A549 (cell line): Measurements from ENCODE around the gene IFITM2. TPM values are rescaled to one million over a fixed set of nuclear protein-coding genes. Genes with fewer than 3 reads are reported as not detected.

Source experiments
- ATAC-seq, 2 experiments: fragments of 200-7000 bp in 1 of 2; fragments of >200 bp in 1 of 2; cut with Nextera tagmentation in 1 of 2; cut with Tn5 transposase in 1 of 2; 3 replicates each; pipeline versions ENCODE4 v1.8.0 to v1.9.1; 2018 to 2020; ENCODE audit warnings: mild to moderate bottlenecking in 1 of 2, moderate library complexity in 1 of 2
- CTCF ChIA-PET: fragments of 300-600 bp; sonication (Branson Sonifier 250); formaldehyde crosslinking; extraction: SDS; loops from one replicate; lab custom pipeline; 2021; ENCODE audit warnings: antibody characterized with exemption, inconsistent platforms; lab: Yijun Ruan, JAX
- POLR2A ChIA-PET: fragments of 350-600 bp; formaldehyde crosslinking; extraction: SDS; loops from one replicate; lab custom pipeline; 2021; ENCODE audit warnings: antibody characterized with exemption, inconsistent platforms; lab: Yijun Ruan, JAX
- DNase-seq, 2 experiments: peaks; one replicate each; pipeline versions ENCODE4 v3.0.0 to v3.0.0-alpha.2; 2011 to 2016; ENCODE audit warnings: low read depth in 1 of 2, low spot score in 1 of 2
- FAIRE-seq: peaks from 2 replicates; lab custom pipeline; 2011; peaks lifted over from hg19 to GRCh38; lab: Jason Lieb, UNC
- H3K27ac ChIP-seq, 2 experiments: fragments of >200 bp; sonication (Bioruptor Twin); formaldehyde crosslinking; 3 replicates each; pipeline ENCODE4 v1.5.1; 2016 to 2017
- H3K4me1 ChIP-seq: fragments of >200 bp; sonication (Bioruptor Twin); formaldehyde crosslinking; 3 replicates; pipeline ENCODE4 v1.6.1; 2016
- H3K4me2 ChIP-seq: fragments of >200 bp; sonication (Bioruptor Twin); formaldehyde crosslinking; 3 replicates; pipeline ENCODE4 v1.6.1; 2016
- H3K4me3 ChIP-seq: fragments of >200 bp; sonication (Bioruptor Twin); formaldehyde crosslinking; 3 replicates; pipeline ENCODE4 v1.5.1; 2016
- H3K9me3 ChIP-seq: fragments of >200 bp; sonication (Bioruptor Twin); formaldehyde crosslinking; 3 replicates; pipeline ENCODE4 v1.6.1; 2016
- BCL3 ChIP-seq: fragments of >200 bp; sonication (Bioruptor Twin); formaldehyde crosslinking; IDR thresholded peaks from 3 replicates; pipeline ENCODE4 v1.6.1; 2016
- CEBPB ChIP-seq, 2 experiments: fragments of >200 bp in 1 of 2; sonication (Bioruptor Twin) in 1 of 2; formaldehyde crosslinking in 1 of 2; IDR thresholded peaks; 2 replicates each; pipeline ENCODE4 v1.6.1; 2012 to 2016
- CHD2 ChIP-seq: fragments of 150-350 bp; IDR thresholded peaks from 2 replicates; pipeline ENCODE4 v1.6.1; 2014; ENCODE audit warnings: low read length; ENCODE audit not compliant: partially characterized antibody
- EHF ChIP-seq: fragments of 250-450 bp; sonication (Bioruptor Pico); IDR thresholded peaks from 2 replicates; pipeline ENCODE4 v1.5.0; 2020; ENCODE audit warnings: mild to moderate bottlenecking
- ESRRA ChIP-seq: fragments of 150-350 bp; IDR thresholded peaks from 2 replicates; pipeline ENCODE4 v1.6.1; 2014; ENCODE audit warnings: mild to moderate bottlenecking, low read length, borderline replicate concordance
- GATA3 ChIP-seq: IDR thresholded peaks from 2 replicates; pipeline ENCODE4 v1.6.1; 2012; ENCODE audit warnings: borderline replicate concordance
- HDAC2 ChIP-seq: fragments of 200-600 bp; sonication (generic); IDR thresholded peaks from 2 replicates; pipeline ENCODE4 v1.6.1; 2016
- HOXA7 ChIP-seq: fragments of 250-450 bp; sonication (Bioruptor Pico); IDR thresholded peaks from 2 replicates; pipeline ENCODE4 v1.5.0; 2020; ENCODE audit warnings: mild to moderate bottlenecking, moderate library complexity
- HOXB13 ChIP-seq: fragments of 250-450 bp; sonication (Bioruptor Pico); IDR thresholded peaks from 2 replicates; pipeline ENCODE4 v1.5.0; 2020; ENCODE audit warnings: low read depth, mild to moderate bottlenecking, moderate library complexity
- JUNB ChIP-seq: fragments of >200 bp; sonication (Bioruptor Twin); formaldehyde crosslinking; IDR thresholded peaks from 2 replicates; pipeline ENCODE4 v1.6.1; 2016
- KDM5A ChIP-seq: fragments of 200-600 bp; sonication (generic); IDR thresholded peaks from 2 replicates; pipeline ENCODE4 v1.6.1; 2016; ENCODE audit warnings: antibody characterized with exemption, mild to moderate bottlenecking
- MAFK ChIP-seq: fragments of 450-650 bp; IDR thresholded peaks from 2 replicates; pipeline ENCODE4 v1.6.1; 2014; ENCODE audit not compliant: partially characterized antibody
- MYC ChIP-seq: IDR thresholded peaks from 2 replicates; pipeline ENCODE4 v1.6.1; 2012; ENCODE audit warnings: mild to moderate bottlenecking, inconsistent platforms, low read length, improper control_type of control experiment, borderline replicate concordance
- NFE2L2 ChIP-seq: fragments of 150-350 bp; conservative IDR thresholded peaks from 2 replicates; pipeline ENCODE4 v1.6.1; 2014; ENCODE audit warnings: low read length
- NPAS2 ChIP-seq: fragments of 250-450 bp; sonication (Bioruptor Pico); IDR thresholded peaks from 2 replicates; pipeline ENCODE4 v1.8.0; 2022; ENCODE audit warnings: mild to moderate bottlenecking, moderate library complexity, borderline replicate concordance
- NR3C1 ChIP-seq: fragments of >200 bp; sonication (Bioruptor Twin); formaldehyde crosslinking; IDR thresholded peaks from 3 replicates; pipeline ENCODE4 v1.6.1; 2017
- PHF8 ChIP-seq: fragments of 200-600 bp; sonication (generic); IDR thresholded peaks from 2 replicates; pipeline ENCODE4 v1.6.1; 2016; ENCODE audit warnings: low read depth, mild to moderate bottlenecking, antibody characterized with exemption, moderate library complexity, borderline replicate concordance
- POLR2A ChIP-seq: IDR thresholded peaks from 2 replicates; pipeline ENCODE4 v1.6.1; 2012; ENCODE audit warnings: mild to moderate bottlenecking, low read length
- RARB ChIP-seq: fragments of 250-450 bp; sonication (Bioruptor Pico); IDR thresholded peaks from 2 replicates; pipeline ENCODE4 v1.8.0; 2021; ENCODE audit warnings: mild to moderate bottlenecking, moderate library complexity
- RFX5 ChIP-seq: fragments of 450-650 bp; IDR thresholded peaks from 2 replicates; pipeline ENCODE4 v1.7.1; 2014; ENCODE audit warnings: antibody characterized with exemption, mild to moderate bottlenecking, moderate library complexity
- TFCP2L1 ChIP-seq: fragments of 250-450 bp; sonication (Bioruptor Pico); IDR thresholded peaks from 2 replicates; pipeline ENCODE4 v1.5.0; 2021; ENCODE audit warnings: mild to moderate bottlenecking
- TP53 ChIP-seq: fragments of 250-450 bp; sonication (Bioruptor Pico); IDR thresholded peaks from 2 replicates; pipeline ENCODE4 v1.5.0; 2021; ENCODE audit warnings: mild to moderate bottlenecking, moderate library complexity
- ZSCAN20 ChIP-seq: fragments of 250-450 bp; sonication (Bioruptor Pico); IDR thresholded peaks from 2 replicates; pipeline ENCODE4 v1.8.0; 2022; ENCODE audit warnings: mild to moderate bottlenecking, moderate library complexity
- WGBS: methylation state at CpG from one replicate; pipeline ENCODE4 v1.1.6; 2017; ENCODE audit errors: missing lambda C conversion rate; 5-methylcytosine and 5-hydroxymethylcytosine counted together
- polyA plus RNA-seq, 4 experiments: library from polyadenylated mRNA; depleted of rRNA in 3 of 4; stranded (reverse); fragments of >200 nt; fragmentation: RNase III in 1 of 4; extraction: RNeasy Plus Mini Kit Qiagen cat#74134 plus additional on column Dnase treatment in 1 of 4; gene quantifications; 2 replicates in 3 of 4; 3 replicates in 1 of 4; pipeline ENCODE4 v1.2.3, GENCODE V29; 2011 to 2017
- TF ChIP-seq, protein P1 (sequence below): IDR thresholded peaks from 2 replicates; pipeline ENCODE4 v1.6.1; 2012
- TF ChIP-seq, protein P2 (sequence below): fragments of 450-650 bp; IDR thresholded peaks from 2 replicates; pipeline ENCODE4 v1.6.1; 2014; ENCODE audit warnings: antibody characterized with exemption
- TF ChIP-seq, protein P3 (sequence below): fragments of 250-450 bp; sonication (Bioruptor Pico); IDR thresholded peaks from 2 replicates; pipeline ENCODE4 v1.5.0; 2020; ENCODE audit warnings: low read depth, mild to moderate bottlenecking, moderate library complexity

IFITM2 gene
- polyA plus RNA-seq, 2 of the 4 experiments (the other 2 are of a cell fraction) = 36.4 to 43.6 TPM

DNA sequence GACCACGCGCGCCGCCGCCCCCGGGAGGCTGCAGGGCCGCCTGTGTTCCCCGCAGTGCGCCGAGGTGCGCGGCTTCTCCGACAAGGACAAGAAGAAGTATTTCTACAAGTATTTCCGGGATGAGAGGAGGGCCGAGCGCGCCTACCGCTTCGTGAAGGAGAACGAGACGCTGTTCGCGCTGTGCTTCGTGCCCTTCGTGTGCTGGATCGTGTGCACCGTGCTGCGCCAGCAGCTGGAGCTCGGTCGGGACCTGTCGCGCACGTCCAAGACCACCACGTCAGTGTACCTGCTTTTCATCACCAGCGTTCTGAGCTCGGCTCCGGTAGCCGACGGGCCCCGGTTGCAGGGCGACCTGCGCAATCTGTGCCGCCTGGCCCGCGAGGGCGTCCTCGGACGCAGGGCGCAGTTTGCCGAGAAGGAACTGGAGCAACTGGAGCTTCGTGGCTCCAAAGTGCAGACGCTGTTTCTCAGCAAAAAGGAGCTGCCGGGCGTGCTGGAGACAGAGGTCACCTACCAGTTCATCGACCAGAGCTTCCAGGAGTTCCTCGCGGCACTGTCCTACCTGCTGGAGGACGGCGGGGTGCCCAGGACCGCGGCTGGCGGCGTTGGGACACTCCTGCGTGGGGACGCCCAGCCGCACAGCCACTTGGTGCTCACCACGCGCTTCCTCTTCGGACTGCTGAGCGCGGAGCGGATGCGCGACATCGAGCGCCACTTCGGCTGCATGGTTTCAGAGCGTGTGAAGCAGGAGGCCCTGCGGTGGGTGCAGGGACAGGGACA lies 26.7 kb upstream of the IFITM2 start:
- WGBS = 28% methylated on average over 64 of the region's 79 CpGs
- H3K9me3 ChIP-seq = no peaks in the 10 kb centered on the region; the same call in 2 of the 3 replicates
- ATAC-seq (peak; percentile 3 to 5; a peak in 1 of 6 replicates), DNase-seq (peak in 1 of 2 experiments; percentile 37), FAIRE-seq (no peak)
- ChIA-PET CTCF (interaction anchor here (0.8 to 2.9 kb wide), 6 partner anchors 10 to 238 kb away, joined by 3 to 13 read pairs (median 6); no protein-coding TSS in a partner anchor), POLR2A (no interaction called here)
- H3K4me1 ChIP-seq = peaks cover 14% of the 10 kb centered on the region; the same call in 1 of the 3 replicates
- H3K4me3 ChIP-seq = peak overlapping the region; percentile 33; the same call in 1 of the 3 replicates
- H3K4me2 ChIP-seq = peak overlapping the region; percentile 85
- no peak overlapping the region for H3K27ac ChIP-seq
- TF ChIP-seq MYC = no peak
- no peak for TF ChIP-seq HOXB13 (CRISPR knock-in tag)

DNA sequence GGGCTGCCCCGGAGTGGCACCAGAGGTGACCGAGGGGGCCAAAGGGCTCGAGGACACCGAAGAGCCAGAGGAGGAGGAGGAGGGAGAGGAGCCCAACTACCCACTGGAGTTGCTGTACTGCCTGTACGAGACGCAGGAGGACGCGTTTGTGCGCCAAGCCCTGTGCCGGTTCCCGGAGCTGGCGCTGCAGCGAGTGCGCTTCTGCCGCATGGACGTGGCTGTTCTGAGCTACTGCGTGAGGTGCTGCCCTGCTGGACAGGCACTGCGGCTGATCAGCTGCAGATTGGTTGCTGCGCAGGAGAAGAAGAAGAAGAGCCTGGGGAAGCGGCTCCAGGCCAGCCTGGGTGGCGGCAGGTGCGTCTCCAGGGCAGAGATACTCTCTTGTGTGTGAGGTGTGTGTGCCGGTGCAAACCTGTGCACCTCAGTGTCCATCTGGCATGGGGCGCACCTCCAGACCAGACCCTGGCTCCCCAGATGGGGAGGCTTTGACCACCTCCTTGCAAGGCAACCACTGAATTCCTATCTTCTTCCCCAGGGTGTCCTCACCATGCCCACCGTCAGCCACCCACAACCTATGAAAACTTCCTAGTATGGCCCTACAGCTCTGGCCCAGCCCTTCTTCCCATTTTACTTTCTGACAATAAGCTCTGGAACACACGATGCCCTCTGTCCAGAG lies 26.0 kb upstream of the IFITM2 start:
- ATAC-seq (peak in 1 of 2 experiments; percentile 15; a peak in 4 of 6 replicates), FAIRE-seq (no peak), DNase-seq (no peak)
- CTCF ChIA-PET = interaction anchor here (0.8 to 2.9 kb wide), 6 partner anchors 11 to 237 kb away, joined by 3 to 13 read pairs (median 6); no protein-coding TSS in a partner anchor
- POLR2A ChIA-PET = no interaction called here
- Histone ChIP-seq H3K4me1 (peaks cover 14% of the 10 kb centered on the region; the same call in 1 of the 3 replicates), H3K4me3 (no peak overlapping the region), H3K9me3 (no peaks in the 10 kb centered on the region; the same call in 2 of the 3 replicates), H3K27ac (no peak overlapping the region), H3K4me2 (peak overlapping the region; percentile 85; the same call in 1 of the 3 replicates)
- no peak for TF ChIP-seq PHF8
- TF ChIP-seq HDAC2 = no peak
- no peak for TF ChIP-seq TP53
- no peak for TF ChIP-seq NPAS2 (CRISPR knock-in tag)
- TF ChIP-seq, protein P1, sequence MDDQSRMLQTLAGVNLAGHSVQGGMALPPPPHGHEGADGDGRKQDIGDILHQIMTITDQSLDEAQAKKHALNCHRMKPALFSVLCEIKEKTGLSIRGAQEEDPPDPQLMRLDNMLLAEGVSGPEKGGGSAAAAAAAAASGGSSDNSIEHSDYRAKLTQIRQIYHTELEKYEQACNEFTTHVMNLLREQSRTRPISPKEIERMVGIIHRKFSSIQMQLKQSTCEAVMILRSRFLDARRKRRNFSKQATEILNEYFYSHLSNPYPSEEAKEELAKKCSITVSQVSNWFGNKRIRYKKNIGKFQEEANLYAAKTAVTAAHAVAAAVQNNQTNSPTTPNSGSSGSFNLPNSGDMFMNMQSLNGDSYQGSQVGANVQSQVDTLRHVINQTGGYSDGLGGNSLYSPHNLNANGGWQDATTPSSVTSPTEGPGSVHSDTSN = no peak
- TF ChIP-seq NFE2L2 = no peak
- TF ChIP-seq CHD2 = no peak
- no peak for TF ChIP-seq POLR2A
- TF ChIP-seq KDM5A = no peak
- no peak for TF ChIP-seq GATA3
- no peak for TF ChIP-seq HOXA7
- no peak for TF ChIP-seq MAFK
- TF ChIP-seq EHF = no peak
- no peak for TF ChIP-seq RARB
- no peak for TF ChIP-seq TFCP2L1 (CRISPR knock-in tag)
- no peak for TF ChIP-seq CEBPB (IDR thresholded peaks at IDR 0.05)
- no peak for TF ChIP-seq ZSCAN20 (CRISPR knock-in tag)
- TF ChIP-seq JUNB = no peak
- TF ChIP-seq NR3C1 = no peak
- 25% methylated on average over 10 of the region's 26 CpGs for WGBS

- WGBS = 47% methylated on average over 4 of the region's 4 CpGs
- Histone ChIP-seq H3K9me3 (no peaks in the 10 kb centered on the region), H3K27ac (no peak overlapping the region), H3K4me3 (no peak overlapping the region), H3K4me2 (no peak overlapping the region), H3K4me1 (peaks cover 14% of the 10 kb centered on the region; the same call in 1 of the 3 replicates)
- TF ChIP-seq, protein P2, sequence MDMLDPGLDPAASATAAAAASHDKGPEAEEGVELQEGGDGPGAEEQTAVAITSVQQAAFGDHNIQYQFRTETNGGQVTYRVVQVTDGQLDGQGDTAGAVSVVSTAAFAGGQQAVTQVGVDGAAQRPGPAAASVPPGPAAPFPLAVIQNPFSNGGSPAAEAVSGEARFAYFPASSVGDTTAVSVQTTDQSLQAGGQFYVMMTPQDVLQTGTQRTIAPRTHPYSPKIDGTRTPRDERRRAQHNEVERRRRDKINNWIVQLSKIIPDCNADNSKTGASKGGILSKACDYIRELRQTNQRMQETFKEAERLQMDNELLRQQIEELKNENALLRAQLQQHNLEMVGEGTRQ = no peak
- TF ChIP-seq BCL3 (no peak), ESRRA (no peak), RFX5 (no peak)
- TF ChIP-seq, protein P3, sequence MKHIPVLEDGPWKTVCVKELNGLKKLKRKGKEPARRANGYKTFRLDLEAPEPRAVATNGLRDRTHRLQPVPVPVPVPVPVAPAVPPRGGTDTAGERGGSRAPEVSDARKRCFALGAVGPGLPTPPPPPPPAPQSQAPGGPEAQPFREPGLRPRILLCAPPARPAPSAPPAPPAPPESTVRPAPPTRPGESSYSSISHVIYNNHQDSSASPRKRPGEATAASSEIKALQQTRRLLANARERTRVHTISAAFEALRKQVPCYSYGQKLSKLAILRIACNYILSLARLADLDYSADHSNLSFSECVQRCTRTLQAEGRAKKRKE (CRISPR knock-in tag) = no peak
- CTCF ChIA-PET = interaction anchor here (1.2 to 2.9 kb wide), 5 partner anchors 14 to 236 kb away, joined by 3 to 13 read pairs (median 7); no protein-coding TSS in a partner anchor
- DNase-seq = no peak
- FAIRE-seq = no peak
- POLR2A ChIA-PET = no interaction called here
- ATAC-seq = no peak
Observed at GRCh38 chr11:282171-282570, 25.4 kb upstream of the IFITM2 start.
